22Rv1 (cell line): Measurements from ENCODE around the gene GUSB.

Experiments used
- H3K27ac ChIP-seq: fragments of 450-650 bp; 2 replicates; pipeline ENCODE4 v1.5.1; 2017
- CTCF ChIP-seq: fragments of 450-650 bp; IDR thresholded peaks from 2 replicates; pipeline ENCODE4 v1.5.1; 2017; ENCODE audit warnings: mild to moderate bottlenecking
- ZFX ChIP-seq: fragments of 450-650 bp; IDR thresholded peaks from 2 replicates; pipeline ENCODE4 v1.6.1; 2017; ENCODE audit warnings: antibody characterized with exemption, borderline replicate concordance

The GUSB gene

GRCh38 chr7:65915921-65916657, 65.9 kb downstream of the GUSB start:
- no peak overlapping the region for H3K27ac ChIP-seq
- no peak for TF ChIP-seq ZFX
- no peak for TF ChIP-seq CTCF

GRCh38 chr7:65912237-65912636, 69.8 kb downstream of the GUSB start:
- no peak overlapping the region for H3K27ac ChIP-seq
- no peak for TF ChIP-seq CTCF
